ENCODE results near the gene POLD1.
A peak's percentile ranks its signal among the peaks of the same experiment; 100 is the strongest.
"Not testable (repeated sequence)": the region's sequence is repeated elsewhere in the genome, so short reads cannot be mapped to it uniquely, and the experiment has no call there.

Gene POLD1

DNA sequence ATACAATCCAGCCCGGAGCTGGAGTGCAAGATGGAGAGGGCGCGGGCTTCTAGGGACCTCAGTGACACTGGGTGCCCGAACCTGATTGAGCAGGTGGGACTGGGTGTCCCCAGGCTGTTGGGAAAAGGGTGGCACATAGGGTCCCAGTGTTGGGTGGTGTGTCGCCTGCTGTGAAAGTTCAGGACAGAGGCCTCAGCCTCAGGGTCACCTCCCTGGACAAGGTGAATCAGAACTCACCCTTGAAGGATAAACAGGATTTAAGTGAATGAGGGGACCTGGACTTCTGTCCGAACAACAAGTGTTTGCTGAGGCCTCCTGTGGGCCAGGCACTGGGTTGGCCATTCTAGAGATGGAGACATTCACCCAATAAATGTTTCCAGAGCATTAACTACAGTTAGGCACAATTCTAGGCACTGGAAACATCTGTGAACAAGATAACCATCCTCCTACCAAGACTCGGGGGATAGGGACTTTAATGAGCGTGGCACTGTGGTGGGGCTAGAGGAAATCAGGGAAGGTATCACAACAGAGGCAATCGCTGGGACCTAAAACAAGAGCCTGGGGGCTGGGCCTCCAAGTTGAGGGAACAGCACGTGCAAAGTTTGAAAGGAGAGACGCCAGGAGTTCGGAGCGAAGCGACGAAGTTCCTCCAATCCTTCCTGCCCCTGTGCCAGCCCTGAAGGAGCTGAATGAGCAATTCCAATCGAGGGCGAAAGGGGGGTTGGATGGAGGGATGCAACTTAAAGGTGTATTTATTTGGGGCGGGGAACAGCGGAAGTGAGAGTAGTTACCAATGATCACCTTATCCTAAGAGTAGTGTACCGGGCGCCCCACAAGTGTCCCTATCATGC, 921 bp upstream of the POLD1 start:
- peak overlapping the region; percentile 82 for H3K9ac ChIP-seq (ENCODE audit: low read length)
- H3K27me3 ChIP-seq (replicated peaks; ENCODE audit: control insufficient read depth, insufficient read depth, low read length): no peaks in the 10 kb centered on the region
- no peaks in the 10 kb centered on the region for H3K9me3 ChIP-seq (ENCODE audit: control insufficient read depth, low read length)
- no peak for DNase-seq (ENCODE audit: low read depth)
- H3K4me1 ChIP-seq (ENCODE audit: control insufficient read depth, insufficient read depth, low read length): peaks cover 27% of the 10 kb centered on the region
- peak overlapping the region; percentile 81 for H3K4me3 ChIP-seq (ENCODE audit: low read length)
- H3K36me3 ChIP-seq (ENCODE audit: control insufficient read depth, insufficient read depth, low read length, severe bottlenecking): peaks cover 33% of the 10 kb centered on the region

- Histone ChIP-seq H3K4me3 (ENCODE audit: low read length) (peak overlapping the region; percentile 81), H3K9me3 (ENCODE audit: control insufficient read depth, low read length) (no peaks in the 10 kb centered on the region), H3K36me3 (ENCODE audit: control insufficient read depth, insufficient read depth, low read length, severe bottlenecking) (peaks cover 17% of the 10 kb centered on the region), H3K9ac (ENCODE audit: low read length) (peak overlapping the region; percentile 82), H3K4me1 (ENCODE audit: control insufficient read depth, insufficient read depth, low read length) (peaks cover 26% of the 10 kb centered on the region), H3K27me3 (replicated peaks; ENCODE audit: control insufficient read depth, insufficient read depth, low read length) (no peaks in the 10 kb centered on the region)
- no peak for DNase-seq (ENCODE audit: low read depth)
These were observed 763 bp downstream of the POLD1 start for GRCh38 chr19:50384685-50385535.

- DNase-seq (ENCODE audit: low read depth): no peak
- H3K9me3 ChIP-seq (ENCODE audit: control insufficient read depth, low read length): no peaks in the 10 kb centered on the region
- no peak overlapping the region for H3K9ac ChIP-seq (ENCODE audit: low read length)
- peaks cover 15% of the 10 kb centered on the region for H3K4me1 ChIP-seq (ENCODE audit: control insufficient read depth, insufficient read depth, low read length)
- peaks cover 3% of the 10 kb centered on the region for H3K36me3 ChIP-seq (ENCODE audit: control insufficient read depth, insufficient read depth, low read length, severe bottlenecking)
- H3K27me3 ChIP-seq (replicated peaks; ENCODE audit: control insufficient read depth, insufficient read depth, low read length): no peaks in the 10 kb centered on the region
- no peak overlapping the region for H3K4me3 ChIP-seq (ENCODE audit: low read length)
These were observed 3.2 kb downstream of the POLD1 start for GRCh38 chr19:50387176-50387867.

- Histone ChIP-seq H3K27me3 (replicated peaks; ENCODE audit: control insufficient read depth, insufficient read depth, low read length) (no peaks in the 10 kb centered on the region), H3K36me3 (ENCODE audit: control insufficient read depth, insufficient read depth, low read length, severe bottlenecking) (no peaks in the 10 kb centered on the region), H3K9me3 (ENCODE audit: control insufficient read depth, low read length) (no peaks in the 10 kb centered on the region), H3K4me1 (ENCODE audit: control insufficient read depth, insufficient read depth, low read length) (peaks cover 15% of the 10 kb centered on the region), H3K4me3 (ENCODE audit: low read length) (no peak overlapping the region), H3K9ac (ENCODE audit: low read length) (no peak overlapping the region)
- DNase-seq (ENCODE audit: low read depth): no peak
These were observed 3.7 kb downstream of the POLD1 start for GRCh38 chr19:50387868-50388245.

DNA sequence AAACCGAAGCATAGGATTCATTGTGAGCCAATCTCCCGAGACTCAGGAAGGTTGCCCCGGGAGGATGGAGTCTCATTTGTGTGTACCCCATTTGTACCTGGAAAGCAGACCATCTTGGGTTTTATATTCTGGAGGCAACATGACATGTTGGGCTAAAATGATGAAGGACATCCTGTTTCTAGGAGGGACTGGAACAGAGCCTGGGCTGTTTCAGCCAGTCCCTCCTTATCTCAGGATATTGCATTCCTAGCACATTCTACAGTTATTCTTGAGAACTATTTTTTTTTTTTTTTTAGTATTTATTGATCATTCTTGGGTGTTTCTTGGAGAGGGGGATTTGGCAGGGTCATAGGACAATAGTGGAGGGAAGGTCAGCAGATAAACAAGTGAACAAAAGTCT, 6.1 kb downstream of the POLD1 start:
- H3K4me3 ChIP-seq (ENCODE audit: low read length); H3K27me3 ChIP-seq (replicated peaks; ENCODE audit: control insufficient read depth, insufficient read depth, low read length); H3K4me1 ChIP-seq (ENCODE audit: control insufficient read depth, insufficient read depth, low read length); H3K9me3 ChIP-seq (ENCODE audit: control insufficient read depth, low read length); H3K36me3 ChIP-seq (ENCODE audit: control insufficient read depth, insufficient read depth, low read length, severe bottlenecking); DNase-seq (ENCODE audit: low read depth); H3K9ac ChIP-seq (ENCODE audit: low read length): not testable (repeated sequence)

GRCh38 chr19:50390952-50391351, 6.8 kb downstream of the POLD1 start:
- H3K27me3 ChIP-seq (replicated peaks; ENCODE audit: control insufficient read depth, insufficient read depth, low read length): not testable (repeated sequence)

DNA sequence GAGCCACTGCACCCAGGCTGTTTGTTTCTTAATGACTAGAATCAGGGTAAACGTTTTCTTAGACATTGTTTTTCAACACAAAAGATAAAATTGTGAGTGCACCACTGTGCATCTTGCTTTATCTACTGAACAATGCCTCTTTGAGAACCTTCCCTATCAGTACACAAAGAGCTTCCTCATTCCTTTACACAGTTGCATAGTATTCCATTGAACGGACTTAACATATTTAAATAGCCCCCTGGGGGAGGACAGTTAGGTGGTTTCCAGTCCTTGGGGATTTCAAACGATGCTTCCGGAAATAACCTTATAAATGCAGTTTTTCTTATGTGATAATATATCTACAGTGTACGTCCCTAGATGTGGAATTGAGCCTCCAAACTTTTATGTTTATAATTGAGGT, 8.6 kb downstream of the POLD1 start:
- Histone ChIP-seq H3K4me3 (ENCODE audit: low read length) (no peak overlapping the region), H3K36me3 (ENCODE audit: control insufficient read depth, insufficient read depth, low read length, severe bottlenecking) (no peaks in the 10 kb centered on the region), H3K9ac (ENCODE audit: low read length) (no peak overlapping the region), H3K9me3 (ENCODE audit: control insufficient read depth, low read length) (no peaks in the 10 kb centered on the region), H3K27me3 (replicated peaks; ENCODE audit: control insufficient read depth, insufficient read depth, low read length) (no peaks in the 10 kb centered on the region), H3K4me1 (ENCODE audit: control insufficient read depth, insufficient read depth, low read length) (no peaks in the 10 kb centered on the region)
- DNase-seq (ENCODE audit: low read depth): no peak

More at GRCh38 chr19:50390952-50391351, 6.8 kb downstream of the POLD1 start:
- not testable (repeated sequence) for H3K4me1 ChIP-seq (ENCODE audit: control insufficient read depth, insufficient read depth, low read length); DNase-seq (ENCODE audit: low read depth); H3K9me3 ChIP-seq (ENCODE audit: control insufficient read depth, low read length); H3K4me3 ChIP-seq (ENCODE audit: low read length); H3K9ac ChIP-seq (ENCODE audit: low read length); H3K36me3 ChIP-seq (ENCODE audit: control insufficient read depth, insufficient read depth, low read length, severe bottlenecking)

DNA sequence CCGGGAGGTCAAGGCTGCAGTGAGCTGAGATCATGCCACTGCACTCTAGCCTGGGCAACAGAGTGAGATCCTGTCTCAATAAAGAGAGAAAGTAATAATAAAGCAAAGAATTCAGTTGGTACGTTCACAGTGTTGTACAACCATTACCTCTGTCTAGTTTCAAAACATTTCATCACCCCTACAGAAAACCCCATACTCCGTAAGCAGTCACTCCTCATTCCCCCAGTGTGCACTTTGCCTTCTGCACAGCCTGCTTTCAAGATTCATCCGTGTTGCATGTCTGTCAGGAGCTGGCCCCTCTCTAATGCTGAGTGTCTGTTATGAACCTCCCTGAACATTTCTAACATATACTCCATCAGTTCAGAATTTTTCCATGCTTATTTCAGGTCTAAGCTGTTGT, 9.4 kb downstream of the POLD1 start:
- H3K9ac ChIP-seq (ENCODE audit: low read length): no peak overlapping the region
- no peak overlapping the region for H3K4me3 ChIP-seq (ENCODE audit: low read length)
- H3K36me3 ChIP-seq (ENCODE audit: control insufficient read depth, insufficient read depth, low read length, severe bottlenecking): no peaks in the 10 kb centered on the region
- no peaks in the 10 kb centered on the region for H3K4me1 ChIP-seq (ENCODE audit: control insufficient read depth, insufficient read depth, low read length)
- no peaks in the 10 kb centered on the region for H3K9me3 ChIP-seq (ENCODE audit: control insufficient read depth, low read length)
- H3K27me3 ChIP-seq (replicated peaks; ENCODE audit: control insufficient read depth, insufficient read depth, low read length): no peaks in the 10 kb centered on the region
- DNase-seq (ENCODE audit: low read depth): no peak

- no peaks in the 10 kb centered on the region for H3K9me3 ChIP-seq (ENCODE audit: control insufficient read depth, low read length)
- no peak overlapping the region for H3K9ac ChIP-seq (ENCODE audit: low read length)
- no peaks in the 10 kb centered on the region for H3K4me1 ChIP-seq (ENCODE audit: control insufficient read depth, insufficient read depth, low read length)
- no peak for DNase-seq (ENCODE audit: low read depth)
- no peak overlapping the region for H3K4me3 ChIP-seq (ENCODE audit: low read length)
- H3K36me3 ChIP-seq (ENCODE audit: control insufficient read depth, insufficient read depth, low read length, severe bottlenecking): no peaks in the 10 kb centered on the region
- H3K27me3 ChIP-seq (replicated peaks; ENCODE audit: control insufficient read depth, insufficient read depth, low read length): no peaks in the 10 kb centered on the region
These were observed 9.9 kb downstream of the POLD1 start for GRCh38 chr19:50394017-50394416.

DNA sequence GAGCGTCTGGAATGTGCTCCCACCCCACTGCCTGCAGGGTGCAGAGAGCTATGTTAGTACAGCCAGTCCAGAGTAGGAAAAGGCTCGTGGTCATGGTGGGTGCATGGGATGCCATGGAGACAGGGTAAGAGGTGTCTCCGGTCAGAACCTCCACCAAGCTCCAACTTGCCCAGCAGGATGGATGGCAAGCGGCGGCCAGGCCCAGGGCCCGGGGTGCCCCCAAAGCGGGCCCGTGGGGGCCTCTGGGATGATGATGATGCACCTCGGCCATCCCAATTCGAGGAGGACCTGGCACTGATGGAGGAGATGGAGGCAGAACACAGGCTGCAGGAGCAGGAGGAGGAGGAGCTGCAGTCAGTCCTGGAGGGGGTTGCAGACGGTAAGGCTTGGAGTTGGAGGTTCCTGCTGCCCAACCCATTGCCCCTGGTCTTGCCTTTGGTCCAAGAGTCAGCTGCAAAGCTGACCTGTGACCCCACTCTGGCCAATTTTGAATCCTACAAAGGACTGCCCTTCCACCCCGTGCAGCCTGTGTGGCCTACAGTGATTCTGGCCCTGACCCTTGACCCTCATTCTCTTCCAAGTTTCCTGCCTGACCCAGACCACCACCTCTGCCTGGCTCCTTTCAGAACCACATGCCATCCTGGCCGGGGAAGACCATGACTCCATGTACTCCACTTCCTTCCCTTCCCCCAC, 14.7 kb downstream of the POLD1 start:
- H3K9me3 ChIP-seq (ENCODE audit: control insufficient read depth, low read length): no peaks in the 10 kb centered on the region
- H3K27me3 ChIP-seq (replicated peaks; ENCODE audit: control insufficient read depth, insufficient read depth, low read length): no peaks in the 10 kb centered on the region
- no peak overlapping the region for H3K9ac ChIP-seq (ENCODE audit: low read length)
- H3K4me1 ChIP-seq (ENCODE audit: control insufficient read depth, insufficient read depth, low read length): no peaks in the 10 kb centered on the region
- H3K36me3 ChIP-seq (ENCODE audit: control insufficient read depth, insufficient read depth, low read length, severe bottlenecking): no peaks in the 10 kb centered on the region
- DNase-seq (ENCODE audit: low read depth): no peak
- H3K4me3 ChIP-seq (ENCODE audit: low read length): no peak overlapping the region

- no peaks in the 10 kb centered on the region for H3K4me1 ChIP-seq (ENCODE audit: control insufficient read depth, insufficient read depth, low read length)
- H3K27me3 ChIP-seq (replicated peaks; ENCODE audit: control insufficient read depth, insufficient read depth, low read length): no peaks in the 10 kb centered on the region
- H3K36me3 ChIP-seq (ENCODE audit: control insufficient read depth, insufficient read depth, low read length, severe bottlenecking): no peaks in the 10 kb centered on the region
- H3K9me3 ChIP-seq (ENCODE audit: control insufficient read depth, low read length): no peaks in the 10 kb centered on the region
- H3K4me3 ChIP-seq (ENCODE audit: low read length): no peak overlapping the region
- no peak for DNase-seq (ENCODE audit: low read depth)
- H3K9ac ChIP-seq (ENCODE audit: low read length): no peak overlapping the region
These were observed 15.2 kb downstream of the POLD1 start for GRCh38 chr19:50399368-50399745.
